Testis (tissue), 2 donors: ENCODE measurements around the gene SCPEP1.

Experiments used
- CTCF ChIP-seq, 3 experiments: fragments of 450-650 bp in 2 of 3; fragments of 200-600 bp in 1 of 3; sonication (generic) in 1 of 3; IDR thresholded peaks; one replicate each; pipeline ENCODE4 v1.5.1; 2016 to 2019; ENCODE audit warnings: antibody characterized with exemption in 3 of 3, mild to moderate bottlenecking in 2 of 3, moderate library complexity in 1 of 3
- POLR2A ChIP-seq: fragments of 450-650 bp; IDR thresholded peaks from one replicate; pipeline ENCODE4 v1.6.1; 2017; ENCODE audit warnings: antibody characterized with exemption, mild to moderate bottlenecking, moderate library complexity

- no peak for TF ChIP-seq CTCF (IDR thresholded peaks at IDR 0.05)
- no peak for TF ChIP-seq POLR2A
Measured at GRCh38 chr17:57038486-57038885, 60.6 kb downstream of the SCPEP1 start.
